GM21825 (cell line): Measurements from ENCODE around the gene LEF1.

Experiments used
- ATAC-seq: cut with Tn5 transposase; IDR thresholded peaks from one replicate; pipeline ENCODE4 v1.9.1; 2021; ENCODE audit warnings: mild to moderate bottlenecking, moderate library complexity; ENCODE audit not compliant: unreplicated experiment

Gene LEF1

GRCh38 chr4:108152980-108153379 is 15.8 kb downstream of the LEF1 start:
- no peak for ATAC-seq

GRCh38 chr4:108149588-108150380 is 18.9 kb downstream of the LEF1 start:
- ATAC-seq, result no peak

GRCh38 chr4:108148316-108148715 is 20.4 kb downstream of the LEF1 start:
- ATAC-seq, result no peak

- ATAC-seq, result no peak
These were observed 21.9 kb downstream of the LEF1 start for GRCh38 chr4:108146819-108147218.

GRCh38 chr4:108146336-108146735 is 22.4 kb downstream of the LEF1 start:
- ATAC-seq, result no peak

- no peak for ATAC-seq
These were observed 24.3 kb downstream of the LEF1 start for GRCh38 chr4:108144451-108144850.

- ATAC-seq, result no peak
These were observed 25.2 kb downstream of the LEF1 start for GRCh38 chr4:108143515-108143914.

- ATAC-seq, result no peak
These were observed 25.9 kb downstream of the LEF1 start for GRCh38 chr4:108142870-108143269.

GRCh38 chr4:108141213-108141950 is 27.4 kb downstream of the LEF1 start:
- no peak for ATAC-seq

GRCh38 chr4:108140328-108140727 is 28.4 kb downstream of the LEF1 start:
- no peak for ATAC-seq

GRCh38 chr4:108139089-108139488 is 29.6 kb downstream of the LEF1 start:
- peak; percentile 74 for ATAC-seq

GRCh38 chr4:108135549-108136209 is 33.1 kb downstream of the LEF1 start:
- no peak for ATAC-seq

GRCh38 chr4:108130955-108131354 is 37.8 kb downstream of the LEF1 start:
- no peak for ATAC-seq

GRCh38 chr4:108129196-108129595 is 39.5 kb downstream of the LEF1 start:
- no peak for ATAC-seq

- ATAC-seq, result no peak
These were observed 41.9 kb downstream of the LEF1 start for GRCh38 chr4:108126806-108127205.

- no peak for ATAC-seq
These were observed 47.9 kb downstream of the LEF1 start for GRCh38 chr4:108120789-108121188.

GRCh38 chr4:108119199-108119800 is 49.4 kb downstream of the LEF1 start:
- ATAC-seq, result no peak

GRCh38 chr4:108118505-108118904 is 50.2 kb downstream of the LEF1 start:
- ATAC-seq, result peak; percentile 86

GRCh38 chr4:108117418-108118182 is 51.1 kb downstream of the LEF1 start:
- ATAC-seq, result no peak

- ATAC-seq, result no peak
These were observed 52.1 kb downstream of the LEF1 start for GRCh38 chr4:108116423-108117168.
